ENCODE measurements around the gene WFDC8.

DNA sequence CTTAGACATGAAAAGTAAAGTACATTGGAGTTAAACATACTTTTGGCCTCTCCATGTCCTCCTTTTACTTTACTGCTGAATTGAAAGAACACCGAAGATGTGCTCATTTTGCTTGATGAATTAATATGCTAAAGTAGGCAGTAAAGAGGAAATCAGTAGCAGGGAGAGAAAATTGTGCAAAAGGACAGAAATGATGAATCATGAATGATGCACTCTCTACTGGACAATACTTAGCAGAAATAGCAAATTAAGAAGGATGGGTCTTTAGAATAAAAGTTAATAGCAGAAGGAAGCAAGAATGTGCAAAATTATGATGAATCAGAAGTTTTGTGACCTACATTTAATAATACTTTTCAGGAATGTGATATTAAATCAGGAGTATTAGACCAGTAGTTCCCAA lies 55.3 kb downstream of the WFDC8 start:
- TF ChIP-seq, protein P1, sequence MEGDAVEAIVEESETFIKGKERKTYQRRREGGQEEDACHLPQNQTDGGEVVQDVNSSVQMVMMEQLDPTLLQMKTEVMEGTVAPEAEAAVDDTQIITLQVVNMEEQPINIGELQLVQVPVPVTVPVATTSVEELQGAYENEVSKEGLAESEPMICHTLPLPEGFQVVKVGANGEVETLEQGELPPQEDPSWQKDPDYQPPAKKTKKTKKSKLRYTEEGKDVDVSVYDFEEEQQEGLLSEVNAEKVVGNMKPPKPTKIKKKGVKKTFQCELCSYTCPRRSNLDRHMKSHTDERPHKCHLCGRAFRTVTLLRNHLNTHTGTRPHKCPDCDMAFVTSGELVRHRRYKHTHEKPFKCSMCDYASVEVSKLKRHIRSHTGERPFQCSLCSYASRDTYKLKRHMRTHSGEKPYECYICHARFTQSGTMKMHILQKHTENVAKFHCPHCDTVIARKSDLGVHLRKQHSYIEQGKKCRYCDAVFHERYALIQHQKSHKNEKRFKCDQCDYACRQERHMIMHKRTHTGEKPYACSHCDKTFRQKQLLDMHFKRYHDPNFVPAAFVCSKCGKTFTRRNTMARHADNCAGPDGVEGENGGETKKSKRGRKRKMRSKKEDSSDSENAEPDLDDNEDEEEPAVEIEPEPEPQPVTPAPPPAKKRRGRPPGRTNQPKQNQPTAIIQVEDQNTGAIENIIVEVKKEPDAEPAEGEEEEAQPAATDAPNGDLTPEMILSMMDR (IDR thresholded peaks at IDR 0.05): no peak
- no peak for TF ChIP-seq EP300 (IDR thresholded peaks at IDR 0.05)

Data from ovary (tissue), 3 donors.